ENCODE data around the gene KDM5A.
"Not testable (repeated sequence)": the region's sequence is repeated elsewhere in the genome, so short reads cannot be mapped to it uniquely, and the experiment has no call there.

KDM5A gene

DNA sequence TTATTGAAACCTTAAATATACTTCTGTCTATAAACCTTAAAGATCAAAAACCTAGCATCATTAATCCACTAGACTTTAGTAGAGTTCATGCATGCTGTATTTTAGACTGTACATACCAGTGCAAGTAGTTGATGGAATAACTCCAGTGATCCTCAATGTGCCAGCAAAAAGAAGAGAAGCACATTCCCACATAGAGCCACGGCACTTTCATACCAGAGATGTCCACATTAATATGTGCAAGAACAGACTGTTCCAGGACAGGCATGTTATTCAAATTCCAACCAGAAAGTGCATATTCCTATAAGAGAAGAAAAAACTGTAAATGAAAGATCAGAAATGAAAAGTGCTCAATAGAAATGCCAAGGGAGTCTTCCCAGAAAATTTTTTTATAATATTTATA, 55.0 kb downstream of the KDM5A start:
- H3K4me3 ChIP-seq (ENCODE audit: low read depth, low read length): no peak overlapping the region

DNA sequence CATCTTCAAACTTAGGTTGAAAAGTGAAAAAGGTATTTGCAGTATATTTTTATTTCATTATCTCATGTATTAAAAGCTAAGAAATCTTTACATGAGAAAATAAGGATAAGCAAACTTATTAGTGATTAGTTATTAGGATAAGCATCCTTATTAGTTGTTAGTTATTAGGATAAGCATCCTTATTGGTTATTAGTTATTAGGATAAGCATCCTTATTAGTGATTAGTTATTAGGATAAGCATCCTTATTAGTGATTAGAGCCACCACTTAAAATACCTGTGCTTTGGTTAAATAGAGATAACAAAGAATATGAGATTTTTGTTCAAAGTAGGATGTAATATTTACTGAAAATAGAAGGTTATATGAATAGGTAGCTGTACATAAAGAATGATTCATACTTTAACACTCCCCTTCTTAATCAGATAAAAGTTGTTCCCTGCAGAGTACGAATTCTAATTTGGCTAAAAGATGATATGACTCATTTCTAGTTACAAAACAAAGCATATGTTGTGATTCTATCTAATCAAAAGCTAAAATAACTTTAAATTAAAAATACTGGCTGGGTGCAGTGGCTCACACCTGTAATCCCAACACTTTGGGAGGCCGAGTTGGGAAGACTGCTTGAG, 56.4 kb downstream of the KDM5A start:
- no peak overlapping the region for H3K4me3 ChIP-seq (ENCODE audit: low read depth, low read length)

DNA sequence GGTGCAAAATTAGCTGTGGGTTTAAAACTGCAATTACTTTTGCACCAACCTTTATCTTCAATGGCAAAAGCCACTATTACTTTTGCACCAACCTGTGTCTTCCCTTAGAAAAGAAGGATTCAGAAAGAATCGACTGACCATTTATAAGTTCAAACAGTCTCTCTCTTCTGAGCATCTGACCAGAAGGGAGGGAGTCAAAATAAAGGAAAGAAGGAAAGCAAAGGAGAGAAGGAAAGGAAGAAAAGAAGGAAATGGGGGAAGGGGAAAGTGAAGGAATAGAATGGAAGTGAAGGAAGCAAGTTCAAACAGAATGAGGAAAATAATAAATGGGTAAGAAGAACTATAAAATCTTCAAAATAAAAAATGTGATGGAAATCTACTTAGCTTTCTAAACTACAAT, 57.8 kb downstream of the KDM5A start:
- no peak overlapping the region for H3K4me3 ChIP-seq (ENCODE audit: low read depth, low read length)

DNA sequence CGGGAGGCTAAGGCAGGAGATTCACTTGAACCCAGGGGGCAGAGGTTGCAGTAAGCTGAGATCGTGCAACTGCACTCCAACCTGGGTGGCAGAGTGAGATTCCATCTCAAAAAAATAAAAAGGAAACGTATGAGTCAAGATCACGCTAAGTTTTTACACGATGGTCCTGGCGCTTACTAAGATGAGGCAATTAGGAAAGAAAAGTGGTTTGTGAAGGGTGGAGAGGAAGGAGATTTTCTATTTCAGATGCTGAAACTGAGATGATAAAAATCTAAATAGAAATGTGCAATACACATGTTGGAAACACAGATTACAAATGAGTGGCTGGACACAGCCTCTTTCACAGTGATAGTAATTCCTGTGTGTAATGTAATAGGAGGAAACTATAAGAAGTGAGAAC, 63.2 kb downstream of the KDM5A start:
- no peak overlapping the region for H3K4me3 ChIP-seq (ENCODE audit: low read depth, low read length)

DNA sequence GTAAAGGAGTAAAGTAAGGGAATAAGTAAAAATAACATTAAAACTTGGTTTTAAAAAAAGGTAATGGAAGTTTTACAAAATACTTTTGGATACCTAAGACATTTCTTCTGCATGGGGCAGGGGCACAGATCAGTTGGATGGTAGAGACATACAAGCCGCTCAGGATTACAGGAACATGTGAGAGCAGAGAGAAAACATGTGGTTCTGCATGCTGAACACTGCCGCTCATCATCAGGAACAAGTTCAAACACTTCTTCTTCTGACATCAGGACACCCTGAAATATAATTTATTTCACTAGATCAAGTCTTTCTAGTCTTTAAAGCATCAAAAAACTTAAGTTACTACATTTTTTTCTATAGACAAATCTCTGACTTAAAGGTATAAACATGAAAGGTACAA, 65.6 kb downstream of the KDM5A start:
- no peak overlapping the region for H3K4me3 ChIP-seq (ENCODE audit: low read depth, low read length)

DNA sequence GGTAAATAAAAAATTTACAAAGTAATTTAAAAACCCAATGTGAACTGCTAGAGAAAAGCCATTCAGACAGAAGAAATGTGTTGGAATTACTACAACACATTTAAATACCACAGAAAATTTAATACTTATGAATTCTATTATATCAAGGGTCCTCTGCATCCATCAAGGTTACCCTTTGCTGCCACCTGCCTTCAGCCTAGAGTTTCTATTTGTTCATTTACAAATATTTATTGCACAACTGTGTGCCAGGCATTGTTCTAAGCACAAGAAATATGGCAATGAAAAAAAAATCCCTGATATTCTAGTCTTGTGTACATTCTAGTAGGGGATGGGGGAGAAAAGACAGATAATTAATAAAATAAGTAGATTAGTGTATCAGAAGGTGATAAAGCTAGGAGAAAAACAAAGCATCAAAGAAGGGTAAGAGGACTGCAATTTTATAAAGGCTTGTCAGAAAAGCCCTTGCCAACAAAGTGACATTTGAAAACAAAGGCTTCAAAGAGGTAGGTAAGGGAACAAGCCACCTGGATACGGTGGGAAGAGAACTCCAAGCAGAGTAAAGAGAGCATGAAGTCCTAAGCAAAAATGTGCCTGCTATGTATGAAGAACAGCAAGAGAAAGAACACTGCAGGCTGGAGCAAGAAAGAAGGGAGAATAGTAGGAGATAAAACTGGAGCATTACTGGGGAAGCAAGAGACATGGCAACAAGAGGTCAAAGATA, 67.4 kb downstream of the KDM5A start:
- H3K4me3 ChIP-seq (ENCODE audit: low read depth, low read length): no peak overlapping the region

DNA sequence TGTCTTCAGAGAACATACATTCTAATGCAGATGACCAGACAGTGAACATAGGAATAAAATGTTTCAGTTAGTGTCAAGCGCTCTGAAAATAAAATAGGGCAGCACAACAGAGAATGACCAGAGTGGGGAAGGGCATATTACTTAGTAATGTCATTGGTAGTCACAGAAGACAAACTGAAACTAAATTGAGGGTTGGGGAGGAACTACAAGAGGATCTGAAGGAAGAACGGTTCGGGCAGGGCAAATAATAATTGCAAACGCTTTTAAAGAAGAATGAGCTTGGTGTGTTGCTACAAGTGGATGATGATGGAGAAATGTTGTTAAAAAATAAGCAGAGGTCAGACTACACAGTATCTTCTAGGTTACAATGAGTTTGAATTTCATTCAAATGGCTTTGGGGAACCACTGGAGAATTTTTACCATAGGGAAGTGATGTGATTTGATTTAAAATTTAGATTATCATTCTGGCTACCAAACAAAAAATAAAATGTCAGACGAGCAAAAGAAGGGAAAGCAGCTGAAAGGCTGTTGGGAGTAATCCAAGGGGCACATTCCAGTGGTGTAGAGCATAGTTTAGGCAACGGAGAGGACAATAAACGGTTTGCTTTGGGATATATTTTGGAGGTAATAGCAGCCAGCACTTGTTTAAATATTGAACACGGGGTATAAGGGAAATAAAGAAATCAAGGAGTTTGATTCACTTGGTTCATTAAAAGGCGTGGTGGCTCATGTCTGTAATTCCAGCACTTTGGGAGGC, 70.2 kb downstream of the KDM5A start:
- no peak overlapping the region for H3K4me3 ChIP-seq (ENCODE audit: low read depth, low read length)

DNA sequence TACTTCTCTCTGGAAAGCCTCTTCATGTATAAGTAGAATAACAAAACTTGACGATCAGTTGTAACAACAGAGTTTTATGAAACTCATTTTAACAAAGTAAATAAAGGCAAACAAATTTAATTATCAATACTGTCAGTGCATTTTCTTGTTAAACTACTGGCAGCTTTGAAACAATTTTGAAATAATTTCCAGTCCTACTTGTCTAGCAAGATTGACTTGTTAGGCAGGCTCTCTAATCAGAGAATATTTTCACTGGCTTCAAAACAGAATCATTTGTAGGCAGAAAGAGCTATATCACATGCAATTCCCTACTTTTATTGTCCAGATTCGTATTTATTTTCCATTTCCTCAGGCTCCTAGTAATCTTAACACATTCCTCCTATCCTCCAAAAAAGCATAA, 80.6 kb downstream of the KDM5A start:
- no peak overlapping the region for H3K4me3 ChIP-seq (ENCODE audit: low read depth, low read length)

DNA sequence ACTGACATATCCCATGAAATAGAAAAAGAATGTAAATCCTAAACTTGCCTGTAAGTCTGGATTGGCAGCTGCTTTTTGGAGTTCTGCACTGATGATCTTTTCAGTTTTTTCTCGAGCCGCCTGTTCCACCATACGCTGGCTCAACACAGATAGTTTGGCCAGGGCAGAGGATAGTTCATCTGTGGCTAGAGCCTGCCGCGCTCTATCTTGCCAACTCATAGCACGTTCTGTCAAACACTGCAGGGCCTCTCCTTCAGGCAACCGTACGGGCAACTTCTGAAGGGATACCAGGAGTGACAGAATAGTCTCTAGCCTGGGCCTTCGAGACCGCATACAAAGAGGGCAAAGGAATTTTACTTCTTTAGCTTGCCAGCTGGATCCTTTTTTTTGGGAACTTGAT, 81.7 kb downstream of the KDM5A start:
- no peak overlapping the region for H3K4me3 ChIP-seq (ENCODE audit: low read depth, low read length)

DNA sequence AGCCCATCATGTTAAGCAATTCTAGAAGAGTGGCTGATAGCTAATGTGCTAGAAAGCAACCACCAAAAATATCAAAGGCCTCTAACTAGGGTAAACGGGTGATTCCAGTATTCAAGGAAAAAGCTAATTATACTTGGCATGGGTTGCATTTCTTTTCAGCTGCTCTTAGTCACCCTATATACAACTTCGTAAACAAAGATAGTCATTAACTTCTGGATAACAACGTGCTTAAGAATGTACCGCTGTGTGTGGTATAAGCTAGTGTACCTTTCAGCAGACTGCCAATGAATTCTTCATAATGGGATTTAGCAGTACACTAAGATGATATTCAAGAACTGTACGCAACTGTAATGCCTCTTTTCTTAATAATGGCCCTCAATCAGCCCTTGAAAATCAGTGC, 84.3 kb downstream of the KDM5A start:
- no peak overlapping the region for H3K4me3 ChIP-seq (ENCODE audit: low read depth, low read length)

DNA sequence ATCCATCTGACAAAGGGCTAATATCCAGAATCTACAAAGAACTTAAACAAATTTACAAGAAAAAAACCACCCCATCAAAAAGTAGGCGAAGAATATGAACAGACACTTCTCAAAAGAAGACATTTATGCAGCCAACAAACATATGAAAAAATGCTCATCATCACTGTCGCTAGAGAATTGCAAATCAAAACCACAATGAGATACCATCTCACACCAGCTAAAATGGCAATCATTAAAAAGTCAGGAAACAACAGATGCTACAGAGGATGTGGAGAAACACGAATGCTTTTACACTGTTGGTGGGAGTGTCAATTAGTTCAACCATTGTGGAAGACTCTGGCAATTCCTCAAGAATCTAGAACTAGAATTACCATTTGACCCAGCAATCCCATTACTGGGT, 86.4 kb downstream of the KDM5A start:
- H3K4me3 ChIP-seq (ENCODE audit: low read depth, low read length): not testable (repeated sequence)

DNA sequence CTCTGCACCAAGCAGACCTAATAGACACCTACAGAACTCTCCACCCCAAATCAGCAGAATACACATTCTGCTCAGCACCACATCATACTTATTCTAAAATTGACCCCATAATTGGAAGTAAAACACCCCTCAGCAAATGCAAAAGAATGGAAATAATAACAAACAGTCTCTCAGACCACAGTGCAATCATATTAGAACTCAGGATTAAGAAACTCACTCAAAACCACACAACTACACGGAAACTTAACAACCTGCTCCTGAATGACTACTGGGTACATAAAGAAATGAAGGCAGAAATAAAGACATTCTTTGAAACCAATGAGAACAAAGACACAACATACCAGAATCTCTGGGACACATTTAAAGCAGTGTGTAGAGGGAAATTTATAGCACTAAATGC, 89.0 kb downstream of the KDM5A start:
- H3K4me3 ChIP-seq (ENCODE audit: low read depth, low read length): not testable (repeated sequence)

DNA sequence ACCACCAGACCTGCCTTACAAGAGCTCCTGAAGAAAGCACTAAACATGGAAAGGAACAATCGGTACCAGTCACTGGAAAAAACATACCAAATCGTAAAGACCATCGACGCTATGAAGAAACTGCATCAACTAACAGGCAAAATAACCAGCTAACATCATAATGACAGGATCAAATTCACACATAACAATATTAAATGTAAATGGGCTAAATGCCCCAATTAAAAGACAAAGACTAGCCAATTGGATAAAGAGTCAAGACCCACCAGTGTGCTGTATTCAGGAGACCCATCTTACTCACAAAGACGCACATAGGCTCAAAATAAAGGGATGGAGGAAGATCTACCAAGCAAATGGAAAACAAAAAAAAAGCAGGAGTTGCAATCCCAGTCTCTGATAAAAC, 89.6 kb downstream of the KDM5A start:
- H3K4me3 ChIP-seq (ENCODE audit: low read depth, low read length): not testable (repeated sequence)

DNA sequence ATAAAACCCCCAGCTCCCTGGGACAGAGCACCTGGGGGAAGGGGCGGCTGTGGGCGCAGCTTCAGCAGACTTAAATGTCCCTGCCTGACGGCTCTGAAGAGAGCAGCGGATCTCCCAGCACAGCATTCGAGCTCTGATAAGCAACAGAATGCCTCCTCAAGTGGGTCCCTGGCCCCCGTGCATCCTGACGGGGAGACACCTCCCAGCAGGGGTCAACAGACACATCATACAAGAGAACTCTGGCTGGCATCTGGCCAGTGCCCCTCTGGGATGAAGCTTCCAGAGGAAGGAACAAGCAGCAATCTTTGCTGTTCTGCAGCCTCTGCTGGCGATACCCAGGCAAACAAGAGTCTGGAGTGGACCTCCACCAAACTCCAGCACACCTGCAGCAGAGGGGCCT, 91.1 kb downstream of the KDM5A start:
- H3K4me3 ChIP-seq (ENCODE audit: low read depth, low read length): not testable (repeated sequence)

DNA sequence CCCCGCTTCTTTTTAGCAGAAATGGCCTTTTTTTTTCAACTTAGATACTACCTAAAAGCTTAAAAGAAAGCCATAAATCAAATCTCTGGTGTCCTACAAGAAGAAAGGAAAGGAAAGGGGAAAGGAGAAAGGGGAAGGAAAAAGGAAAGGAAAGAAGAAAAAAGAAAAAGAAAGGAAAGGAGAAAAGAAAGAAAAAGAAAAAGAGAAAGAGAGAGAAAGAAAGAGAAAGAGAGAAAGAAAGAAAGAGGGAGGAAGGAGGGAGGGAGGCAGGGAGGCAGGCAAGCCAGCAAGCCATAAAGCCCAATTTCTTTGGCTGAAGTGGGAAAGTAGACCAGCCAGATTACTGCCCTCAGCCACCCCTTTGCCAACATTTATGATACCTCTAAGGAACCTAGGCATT, 94.0 kb downstream of the KDM5A start:
- H3K4me3 ChIP-seq (ENCODE audit: low read depth, low read length): no peak overlapping the region

DNA sequence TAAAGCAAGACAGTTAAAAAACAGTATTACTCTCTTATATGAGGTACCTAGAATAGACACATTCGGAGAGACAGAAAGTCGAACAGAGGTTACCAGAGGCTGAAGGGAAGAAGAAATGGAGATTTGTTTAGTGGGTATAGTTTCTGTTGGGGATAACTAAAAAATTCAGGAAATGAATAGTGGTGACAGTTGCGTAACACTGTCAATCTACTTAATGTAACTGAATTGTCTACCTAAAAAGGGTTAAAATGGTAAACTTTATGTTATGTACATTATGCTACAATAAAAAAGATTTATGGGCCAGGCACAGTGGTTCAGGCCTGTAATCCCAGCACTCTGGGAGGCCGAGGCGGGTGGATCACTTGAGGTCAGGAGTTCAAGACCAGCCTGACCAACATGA, 95.9 kb downstream of the KDM5A start:
- no peak overlapping the region for H3K4me3 ChIP-seq (ENCODE audit: low read depth, low read length)

DNA sequence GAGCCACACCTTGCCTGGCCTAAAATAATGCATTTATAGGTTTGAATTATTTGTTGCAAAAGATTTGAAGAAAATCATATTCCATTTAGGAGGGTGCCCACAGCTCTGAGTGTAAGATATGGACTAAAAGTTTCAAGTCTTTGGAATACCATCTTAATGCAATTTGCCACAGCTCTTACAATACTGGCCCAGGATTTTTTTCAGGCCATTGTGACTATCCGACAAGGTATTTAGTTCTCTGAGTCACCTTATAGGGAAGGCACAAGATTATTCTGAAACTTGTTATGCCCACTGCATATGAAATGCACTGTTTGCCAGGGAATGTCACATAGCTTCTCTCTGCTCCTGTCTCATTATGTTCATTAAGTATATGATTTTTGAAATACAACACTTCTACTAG, 96.9 kb downstream of the KDM5A start:
- H3K4me3 ChIP-seq (ENCODE audit: low read depth, low read length): no peak overlapping the region

DNA sequence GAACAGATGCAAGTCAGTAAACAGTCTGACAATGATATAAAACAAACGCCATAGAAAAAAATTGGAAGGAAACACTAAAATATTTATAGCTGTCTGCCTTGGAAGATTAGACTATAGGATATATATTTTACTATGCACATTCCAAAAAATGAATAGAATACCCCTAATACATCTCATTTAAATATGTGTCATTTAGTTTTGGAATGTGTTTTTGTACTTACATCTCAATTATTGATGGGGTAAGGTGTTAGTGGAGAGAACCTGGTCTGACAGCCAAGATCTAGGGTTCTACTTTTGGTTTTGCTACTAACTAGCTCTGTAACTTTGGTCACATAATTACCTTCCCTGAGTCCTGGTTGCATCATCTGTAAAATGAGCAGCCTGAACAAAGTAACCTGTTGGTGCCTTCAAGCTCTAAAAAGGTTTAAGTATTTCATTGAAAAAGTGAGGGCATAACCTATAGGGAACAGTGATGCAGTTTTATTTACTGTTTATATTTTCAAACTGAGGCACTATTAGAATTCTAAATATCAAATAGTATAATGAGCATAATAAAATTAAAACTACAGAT, 97.9 kb downstream of the KDM5A start:
- H3K4me3 ChIP-seq (ENCODE audit: low read depth, low read length): no peak overlapping the region

DNA sequence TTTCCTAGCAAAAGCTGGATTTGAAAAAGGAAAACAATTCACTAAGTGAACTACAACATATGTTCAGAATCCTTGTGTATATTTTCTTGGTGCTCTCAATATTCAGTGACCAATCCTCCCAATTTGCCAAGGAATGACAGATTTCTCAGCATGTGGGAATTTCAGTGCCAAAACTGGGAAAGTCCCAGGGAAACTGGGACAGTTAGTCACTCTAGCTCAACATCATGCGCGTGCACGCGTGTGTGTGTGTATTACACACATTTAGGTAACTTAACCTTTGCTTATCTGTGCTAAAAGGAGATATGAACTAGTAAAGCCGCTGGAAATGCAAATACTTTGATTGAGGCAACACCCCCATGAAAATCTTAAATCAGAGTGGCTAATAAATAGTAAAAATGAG, 100.4 kb downstream of the KDM5A start:
- no peak overlapping the region for H3K4me3 ChIP-seq (ENCODE audit: low read depth, low read length)

DNA sequence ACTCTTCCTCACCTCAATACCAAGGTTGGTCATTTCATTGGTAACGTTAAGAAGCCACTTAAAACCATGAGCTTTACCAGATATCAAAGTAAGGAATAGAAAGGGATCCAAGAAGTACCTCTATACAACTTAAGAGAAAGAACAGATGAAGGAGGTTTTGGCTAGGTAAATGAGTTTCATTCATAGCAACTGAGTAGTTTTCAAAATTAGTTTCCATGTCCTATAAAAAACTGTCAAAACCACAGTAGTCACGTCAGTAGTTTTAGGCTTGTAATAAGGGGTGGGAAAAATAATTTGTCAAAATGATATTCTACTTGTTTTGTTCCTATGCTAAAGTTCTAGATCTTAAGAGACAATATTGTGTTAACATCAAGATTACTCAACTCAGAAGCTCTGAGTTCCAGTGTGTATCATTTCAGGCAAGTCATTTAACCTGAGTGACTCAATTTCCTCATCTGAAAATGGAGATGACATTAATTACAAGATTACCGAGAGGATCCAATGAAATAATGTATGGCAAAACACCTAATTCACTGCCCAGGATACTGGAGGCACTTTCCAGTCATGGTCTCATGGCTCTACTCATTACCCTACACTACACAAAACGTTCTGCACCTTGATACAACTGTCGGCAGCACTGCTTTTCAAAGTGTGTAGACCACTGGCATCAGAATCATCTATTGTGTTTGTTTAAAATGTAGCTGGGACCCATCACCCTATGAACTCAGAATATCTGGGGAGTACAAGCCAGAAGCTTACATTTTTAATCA, 102.4 kb downstream of the KDM5A start:
- H3K4me3 ChIP-seq (ENCODE audit: low read depth, low read length): no peak overlapping the region

DNA sequence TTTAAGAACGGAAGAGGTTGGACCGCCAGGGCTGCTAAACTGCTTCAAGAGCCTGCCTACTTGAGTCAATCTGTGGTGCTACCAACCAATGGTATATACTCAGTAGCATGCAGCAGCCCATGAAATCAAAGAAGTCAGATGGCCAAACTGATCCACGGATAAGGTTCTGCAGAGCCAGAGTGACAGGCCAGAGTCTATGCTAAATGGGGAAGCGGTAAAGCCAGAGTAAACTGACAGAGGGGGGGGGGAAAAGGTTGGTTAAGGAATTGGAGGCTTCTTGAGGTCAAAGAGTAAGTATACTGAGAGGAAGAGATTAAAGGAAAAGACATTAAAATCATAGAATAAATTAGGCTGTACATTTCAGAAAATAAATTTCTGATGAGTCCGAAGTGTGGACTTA, 111.1 kb downstream of the KDM5A start:
- no peak overlapping the region for H3K4me3 ChIP-seq (ENCODE audit: low read depth, low read length)
